ENCODE measurements around the gene LCN6.

DNA sequence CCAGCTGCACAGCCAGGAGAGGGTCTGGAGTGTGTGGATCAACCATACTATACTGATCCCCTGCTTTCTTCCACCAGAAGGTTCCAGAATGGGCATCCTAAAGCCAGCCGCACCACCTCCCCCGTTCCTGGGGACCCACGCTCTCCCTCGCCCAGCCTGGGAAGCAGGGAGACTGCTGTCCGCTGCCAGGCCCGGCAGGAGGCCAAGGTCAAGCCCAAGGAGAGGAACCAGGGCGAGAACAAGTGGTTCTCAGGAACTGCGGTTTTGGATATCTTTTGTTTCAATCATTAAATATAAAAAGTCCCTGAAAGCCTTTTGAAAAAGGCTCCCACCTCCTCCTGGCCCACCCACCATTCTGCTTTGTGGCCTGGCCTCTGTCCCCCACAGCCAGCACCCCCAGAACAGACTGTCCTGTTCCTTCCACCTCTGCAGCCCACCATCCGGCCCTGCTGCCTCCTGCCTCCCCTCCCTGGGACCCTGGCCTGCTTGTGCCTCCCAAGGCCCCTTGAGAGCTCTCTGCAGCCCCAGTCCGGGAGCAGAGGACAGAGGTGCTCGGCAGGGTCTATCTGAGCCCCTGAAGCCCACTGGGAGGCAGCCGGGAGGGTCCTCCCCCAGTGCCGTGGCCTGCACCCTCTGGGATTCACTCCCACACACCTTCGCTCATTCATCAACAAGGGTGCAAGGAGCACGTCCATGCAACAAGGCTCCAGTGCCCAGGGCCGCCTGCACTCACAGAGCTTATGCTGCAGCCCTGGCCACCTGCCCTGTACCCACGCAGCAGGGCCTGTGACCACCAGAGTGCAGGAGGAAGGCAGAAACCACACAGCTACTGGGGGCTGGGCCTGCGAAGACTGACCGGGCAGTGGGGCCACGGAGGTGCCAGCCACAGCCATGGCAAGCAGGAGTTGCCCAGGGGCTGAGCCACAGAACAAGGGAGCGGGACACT lies 614 bp upstream of the LCN6 start:
- TF ChIP-seq, protein P1, sequence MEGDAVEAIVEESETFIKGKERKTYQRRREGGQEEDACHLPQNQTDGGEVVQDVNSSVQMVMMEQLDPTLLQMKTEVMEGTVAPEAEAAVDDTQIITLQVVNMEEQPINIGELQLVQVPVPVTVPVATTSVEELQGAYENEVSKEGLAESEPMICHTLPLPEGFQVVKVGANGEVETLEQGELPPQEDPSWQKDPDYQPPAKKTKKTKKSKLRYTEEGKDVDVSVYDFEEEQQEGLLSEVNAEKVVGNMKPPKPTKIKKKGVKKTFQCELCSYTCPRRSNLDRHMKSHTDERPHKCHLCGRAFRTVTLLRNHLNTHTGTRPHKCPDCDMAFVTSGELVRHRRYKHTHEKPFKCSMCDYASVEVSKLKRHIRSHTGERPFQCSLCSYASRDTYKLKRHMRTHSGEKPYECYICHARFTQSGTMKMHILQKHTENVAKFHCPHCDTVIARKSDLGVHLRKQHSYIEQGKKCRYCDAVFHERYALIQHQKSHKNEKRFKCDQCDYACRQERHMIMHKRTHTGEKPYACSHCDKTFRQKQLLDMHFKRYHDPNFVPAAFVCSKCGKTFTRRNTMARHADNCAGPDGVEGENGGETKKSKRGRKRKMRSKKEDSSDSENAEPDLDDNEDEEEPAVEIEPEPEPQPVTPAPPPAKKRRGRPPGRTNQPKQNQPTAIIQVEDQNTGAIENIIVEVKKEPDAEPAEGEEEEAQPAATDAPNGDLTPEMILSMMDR (optimal IDR thresholded peaks at IDR 0.05 in 1 of 3, IDR thresholded peaks at IDR 0.05 in 1 of 3, conservative IDR thresholded peaks at IDR 0.05 in 1 of 3; ENCODE audit: extremely low read depth in 1 of 3, insufficient read depth in 2 of 3, low read length in 3 of 3), result no peak
- no peak for TF ChIP-seq EZH2 (IDR thresholded peaks at IDR 0.05; ENCODE audit: low read length)
